ENCODE results near the gene TNS3. TPM values are rescaled to one million over a fixed set of nuclear protein-coding genes. Genes with fewer than 3 reads are reported as not detected.

TNS3 gene
- total RNA-seq, 1 experiment from 2014 or later, result 9.5 TPM

DNA sequence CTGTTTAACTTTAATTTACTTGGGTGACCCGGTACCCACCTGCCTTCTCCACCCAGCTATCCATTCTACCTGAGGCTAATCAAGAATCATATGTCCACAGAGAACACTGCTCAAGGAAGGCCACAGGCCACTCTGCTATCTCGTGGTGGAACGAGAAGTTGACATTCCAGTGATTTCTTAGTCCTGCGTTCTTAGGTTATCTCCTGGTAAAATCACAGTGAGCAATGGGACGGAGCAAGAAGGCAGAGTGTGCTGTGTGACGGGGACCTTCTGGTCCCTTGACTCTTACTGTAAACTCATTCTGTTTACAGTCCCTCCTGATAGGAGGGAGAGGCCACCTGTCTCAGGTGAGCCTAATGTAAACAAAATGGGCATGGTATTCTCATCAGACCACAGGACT is 256.6 kb downstream of the TNS3 start:
- peaks cover 31 to 33% of the 10 kb centered on the region in 2 experiments for H3K4me1 Mint-ChIP-seq
- Histone ChIP-seq H3K4me1 (ENCODE audit: insufficient read depth, low read length) (peaks cover 8% of the 10 kb centered on the region; the same call in 1 of the 2 replicates), H3K4ac (ENCODE audit: low read depth, low read length) (no peak overlapping the region), H3K79me2 (ENCODE audit: insufficient read depth, low read length) (no peaks in the 10 kb centered on the region), H3K27ac (ENCODE audit: insufficient read length, low read depth, low read length) (no peak overlapping the region), H3K9me3 (ENCODE audit: control insufficient read depth, low read depth, low read length) (no peaks in the 10 kb centered on the region), H4K20me1 (ENCODE audit: control insufficient read depth, insufficient read depth, insufficient read length) (no peaks in the 10 kb centered on the region), H2BK15ac (ENCODE audit: low read depth, low read length) (no peak overlapping the region), H2AK5ac (ENCODE audit: insufficient read length, low read length) (no peak overlapping the region), H2AFZ (ENCODE audit: low read length) (no peak overlapping the region), H3K14ac (ENCODE audit: insufficient read depth, low read length) (no peak overlapping the region), H4K91ac (ENCODE audit: insufficient read length, low read depth, low read length) (no peak overlapping the region), H3T11ph (ENCODE audit: low read length) (no peak overlapping the region), H3K79me1 (ENCODE audit: insufficient read depth, low read depth, low read length, poor library complexity, severe bottlenecking) (no peaks in the 10 kb centered on the region), H3K23ac (ENCODE audit: insufficient read length, low read depth, low read length) (no peak overlapping the region), H2BK5ac (ENCODE audit: insufficient read length, low read length) (no peak overlapping the region), H3K27me3 (ENCODE audit: insufficient read depth, low read length) (no peaks in the 10 kb centered on the region), H3K23me2 (ENCODE audit: insufficient read length, low read depth, low read length, poor library complexity, severe bottlenecking) (no peaks in the 10 kb centered on the region), H3K18ac (ENCODE audit: insufficient read length, low read depth, low read length) (no peak overlapping the region), H2BK120ac (ENCODE audit: low read depth, low read length, poor library complexity, severe bottlenecking) (no peak overlapping the region), H3K4me2 (ENCODE audit: insufficient read depth, insufficient read length, low read length) (no peak overlapping the region), H2BK20ac (ENCODE audit: low read depth, low read length, poor library complexity, severe bottlenecking) (no peak overlapping the region), H4K8ac (replicated peaks; ENCODE audit: insufficient read length, low read depth, low read length) (no peak overlapping the region), H3K9ac (ENCODE audit: extremely low read depth, insufficient read length, low read length) (no peak overlapping the region), H2BK12ac (ENCODE audit: insufficient read length, low read depth, low read length) (no peak overlapping the region), H3K56ac (ENCODE audit: insufficient read length, low read depth, low read length) (no peak overlapping the region), H4K5ac (ENCODE audit: insufficient read length, low read depth, low read length) (no peak overlapping the region)
- H3K9me3 Mint-ChIP-seq, result no peaks in the 10 kb centered on the region; a peak in 1 of 5 replicates
- H3K36me3 Mint-ChIP-seq (ENCODE audit: insufficient read depth in 1 of 3, low read depth in 3 of 3), result peaks cover 0 to 9% (median 3%) of the 10 kb centered on the region in 3 experiments; a peak in 3 of 7 replicates
- H3K27ac Mint-ChIP-seq, result 0 out of 7 replicates have a peak overlapping the region, but pooled peaks of 1 of the 3 experiments have one; percentile 33
- DNase-seq, result no peak
- WGBS (ENCODE audit: extremely low coverage, insufficient read length, low lambda C conversion rate), result no CpG with 5 or more reads among the region's 6 CpGs
- H3K27me3 Mint-ChIP-seq (ENCODE audit: low read depth), result peaks cover 1% of the 10 kb centered on the region
- TF ChIP-seq, protein P1, sequence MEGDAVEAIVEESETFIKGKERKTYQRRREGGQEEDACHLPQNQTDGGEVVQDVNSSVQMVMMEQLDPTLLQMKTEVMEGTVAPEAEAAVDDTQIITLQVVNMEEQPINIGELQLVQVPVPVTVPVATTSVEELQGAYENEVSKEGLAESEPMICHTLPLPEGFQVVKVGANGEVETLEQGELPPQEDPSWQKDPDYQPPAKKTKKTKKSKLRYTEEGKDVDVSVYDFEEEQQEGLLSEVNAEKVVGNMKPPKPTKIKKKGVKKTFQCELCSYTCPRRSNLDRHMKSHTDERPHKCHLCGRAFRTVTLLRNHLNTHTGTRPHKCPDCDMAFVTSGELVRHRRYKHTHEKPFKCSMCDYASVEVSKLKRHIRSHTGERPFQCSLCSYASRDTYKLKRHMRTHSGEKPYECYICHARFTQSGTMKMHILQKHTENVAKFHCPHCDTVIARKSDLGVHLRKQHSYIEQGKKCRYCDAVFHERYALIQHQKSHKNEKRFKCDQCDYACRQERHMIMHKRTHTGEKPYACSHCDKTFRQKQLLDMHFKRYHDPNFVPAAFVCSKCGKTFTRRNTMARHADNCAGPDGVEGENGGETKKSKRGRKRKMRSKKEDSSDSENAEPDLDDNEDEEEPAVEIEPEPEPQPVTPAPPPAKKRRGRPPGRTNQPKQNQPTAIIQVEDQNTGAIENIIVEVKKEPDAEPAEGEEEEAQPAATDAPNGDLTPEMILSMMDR (conservative IDR thresholded peaks at IDR 0.05), result no peak
- H3K4me3 Mint-ChIP-seq, result no peak overlapping the region
